Mucosa of rectum (tissue), 2 donors: ENCODE results near the gene HPCAL1.

Experiments
- H3K27ac ChIP-seq, 2 donors: one replicate each; pipeline ENCODE4 v1.7.0; 2013; ENCODE audit warnings: inconsistent platforms in 2 of 2, low read depth in 2 of 2, low read length in 2 of 2
- H3K27me3 ChIP-seq, 2 donors: one replicate each; pipeline ENCODE4 v1.7.0; 2013; ENCODE audit warnings: low read length in 2 of 2; ENCODE audit not compliant: control insufficient read depth in 2 of 2, insufficient read depth in 2 of 2
- H3K36me3 ChIP-seq, 2 donors: one replicate each; pipeline ENCODE4 v1.7.0; 2013; ENCODE audit warnings: low read length in 2 of 2; ENCODE audit not compliant: control insufficient read depth in 2 of 2, insufficient read depth in 2 of 2
- H3K4me1 ChIP-seq, 2 donors: one replicate each; pipeline ENCODE4 v1.7.0; 2013; ENCODE audit warnings: low read length in 2 of 2, mild to moderate bottlenecking in 1 of 2; ENCODE audit not compliant: control insufficient read depth in 2 of 2, insufficient read depth in 2 of 2
- H3K4me3 ChIP-seq, 2 donors: one replicate each; pipeline ENCODE4 v1.7.0; 2013; ENCODE audit warnings: low read length in 2 of 2
- H3K9ac ChIP-seq, 2 donors: one replicate each; pipeline ENCODE4 v1.7.0; 2013; ENCODE audit warnings: low read length in 2 of 2, low read depth in 1 of 2, mild to moderate bottlenecking in 1 of 2
- H3K9me3 ChIP-seq, 2 donors: one replicate each; pipeline ENCODE4 v1.7.0; 2013; ENCODE audit warnings: low read length in 2 of 2; ENCODE audit not compliant: control insufficient read depth in 2 of 2
- donor health status: healthy.
- donor health status: Normal muscosa, but diverticular disease.

HPCAL1 gene

GRCh38 chr2:10370390-10370789 is 67.7 kb downstream of the HPCAL1 start:
- H3K9ac ChIP-seq, result no peak overlapping the region
- no peak overlapping the region for H3K4me3 ChIP-seq
- H3K27me3 ChIP-seq, result no peaks in the 10 kb centered on the region
- no peaks in the 10 kb centered on the region for H3K36me3 ChIP-seq
- H3K9me3 ChIP-seq, result no peaks in the 10 kb centered on the region
- peaks cover 6 to 23% of the 10 kb centered on the region in 2 donors for H3K4me1 ChIP-seq
- H3K27ac ChIP-seq, result no peak overlapping the region

GRCh38 chr2:10370895-10371294 is 68.2 kb downstream of the HPCAL1 start:
- peaks cover 6 to 23% of the 10 kb centered on the region in 2 donors for H3K4me1 ChIP-seq
- no peaks in the 10 kb centered on the region for H3K36me3 ChIP-seq
- H3K9me3 ChIP-seq, result no peaks in the 10 kb centered on the region
- H3K4me3 ChIP-seq, result no peak overlapping the region
- no peak overlapping the region for H3K9ac ChIP-seq
- no peak overlapping the region for H3K27ac ChIP-seq
- no peaks in the 10 kb centered on the region for H3K27me3 ChIP-seq

- Histone ChIP-seq H3K9me3 (no peaks in the 10 kb centered on the region), H3K4me3 (no peak overlapping the region), H3K27me3 (no peaks in the 10 kb centered on the region), H3K4me1 (peaks cover 6 to 23% of the 10 kb centered on the region in 2 donors), H3K27ac (no peak overlapping the region), H3K9ac (no peak overlapping the region), H3K36me3 (no peaks in the 10 kb centered on the region)
These were observed 68.9 kb downstream of the HPCAL1 start for GRCh38 chr2:10371441-10372196.

GRCh38 chr2:10372203-10372861 is 69.6 kb downstream of the HPCAL1 start:
- H3K4me1 ChIP-seq, result peaks cover 6 to 23% of the 10 kb centered on the region in 2 donors
- no peak overlapping the region for H3K27ac ChIP-seq
- no peak overlapping the region for H3K4me3 ChIP-seq
- H3K36me3 ChIP-seq, result no peaks in the 10 kb centered on the region
- no peaks in the 10 kb centered on the region for H3K27me3 ChIP-seq
- no peaks in the 10 kb centered on the region for H3K9me3 ChIP-seq
- H3K9ac ChIP-seq, result no peak overlapping the region

GRCh38 chr2:10372862-10373240 is 70.1 kb downstream of the HPCAL1 start:
- H3K4me3 ChIP-seq, result no peak overlapping the region
- H3K9ac ChIP-seq, result no peak overlapping the region
- no peaks in the 10 kb centered on the region for H3K27me3 ChIP-seq
- H3K36me3 ChIP-seq, result no peaks in the 10 kb centered on the region
- H3K27ac ChIP-seq, result no peak overlapping the region
- H3K4me1 ChIP-seq, result peaks cover 10 to 20% of the 10 kb centered on the region in 2 donors
- H3K9me3 ChIP-seq, result no peaks in the 10 kb centered on the region

- H3K4me1 ChIP-seq, result peaks cover 10% of the 10 kb centered on the region in 2 donors
- no peak overlapping the region for H3K27ac ChIP-seq
- no peak overlapping the region for H3K9ac ChIP-seq
- H3K27me3 ChIP-seq, result no peaks in the 10 kb centered on the region
- H3K36me3 ChIP-seq, result no peaks in the 10 kb centered on the region
- H3K4me3 ChIP-seq, result no peak overlapping the region
- H3K9me3 ChIP-seq, result no peaks in the 10 kb centered on the region
These were observed 71.2 kb downstream of the HPCAL1 start for GRCh38 chr2:10373931-10374330.

- Histone ChIP-seq H3K36me3 (no peaks in the 10 kb centered on the region), H3K4me3 (no peak overlapping the region), H3K9me3 (no peaks in the 10 kb centered on the region), H3K27me3 (no peaks in the 10 kb centered on the region), H3K4me1 (peaks cover 5 to 8% of the 10 kb centered on the region in 2 donors), H3K9ac (no peak overlapping the region), H3K27ac (no peak overlapping the region)
These were observed 71.7 kb downstream of the HPCAL1 start for GRCh38 chr2:10374362-10374943.

GRCh38 chr2:10375570-10376281 is 73.0 kb downstream of the HPCAL1 start:
- Histone ChIP-seq H3K36me3 (no peaks in the 10 kb centered on the region), H3K4me1 (peaks cover 0 to 14% of the 10 kb centered on the region in 2 donors), H3K9ac (no peak overlapping the region), H3K9me3 (no peaks in the 10 kb centered on the region), H3K27ac (no peak overlapping the region), H3K4me3 (no peak overlapping the region), H3K27me3 (no peaks in the 10 kb centered on the region)

GRCh38 chr2:10377052-10377746 is 74.5 kb downstream of the HPCAL1 start:
- Histone ChIP-seq H3K9me3 (no peaks in the 10 kb centered on the region), H3K4me1 (peaks cover 5 to 23% of the 10 kb centered on the region in 2 donors), H3K36me3 (no peaks in the 10 kb centered on the region), H3K4me3 (no peak overlapping the region), H3K27ac (no peak overlapping the region), H3K27me3 (no peaks in the 10 kb centered on the region), H3K9ac (no peak overlapping the region)
